ELF-1 (cell line): ENCODE measurements around the gene TMTC2.

Experiments
- DNase-seq: peaks from one replicate; pipeline ENCODE4 v3.0.0-alpha.2; 2016; ENCODE audit warnings: low read depth, low spot score

Gene TMTC2

GRCh38 chr12:82877963-82878362 lies 191.3 kb downstream of the TMTC2 start:
- DNase-seq, result no peak

GRCh38 chr12:82880442-82880901 lies 193.8 kb downstream of the TMTC2 start:
- no peak for DNase-seq

DNA sequence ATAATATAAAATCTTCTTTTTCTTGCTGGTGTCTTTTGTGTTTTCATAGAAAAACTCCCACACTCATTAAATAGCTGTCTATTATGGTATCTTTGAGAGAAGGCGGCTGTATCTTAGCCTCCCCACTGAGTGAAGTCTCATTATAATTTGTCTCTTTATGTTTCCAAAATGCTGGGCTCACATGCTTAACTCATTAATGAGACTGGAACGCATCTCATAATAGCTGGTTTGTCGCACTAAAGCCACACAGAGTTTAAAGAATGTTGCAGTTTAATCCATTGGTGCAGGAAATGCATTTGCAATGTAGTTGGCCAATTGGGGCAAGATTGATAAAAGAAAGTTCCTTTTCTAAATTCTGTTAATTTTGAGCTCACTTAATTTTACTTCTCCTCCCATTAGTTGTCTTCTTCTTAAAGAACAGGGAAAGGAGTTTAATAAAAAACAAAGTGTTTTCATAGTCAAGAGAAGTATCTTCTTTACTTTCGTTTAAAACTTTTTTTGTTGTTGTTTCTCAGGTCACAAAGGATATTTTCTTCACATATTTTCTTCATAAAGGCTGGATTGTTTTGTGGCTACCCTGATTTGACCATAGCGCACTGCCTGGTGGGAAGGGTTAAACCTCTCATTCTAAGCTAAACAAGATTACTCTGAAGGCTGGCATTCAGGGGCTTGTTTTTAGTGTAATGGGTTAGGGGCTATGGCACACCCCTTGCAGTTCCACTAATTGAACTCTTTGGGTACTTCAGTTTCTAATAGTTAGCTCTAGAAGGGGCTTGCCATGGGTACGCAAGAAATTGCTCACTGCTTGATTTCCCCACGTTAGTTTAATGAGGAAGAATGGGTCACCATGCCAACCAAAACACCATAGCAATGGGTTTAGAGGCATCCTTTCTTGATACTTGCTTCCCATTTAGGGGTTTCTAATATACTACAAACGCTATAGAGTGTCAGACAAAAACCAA lies 197.0 kb downstream of the TMTC2 start:
- no peak for DNase-seq

DNA sequence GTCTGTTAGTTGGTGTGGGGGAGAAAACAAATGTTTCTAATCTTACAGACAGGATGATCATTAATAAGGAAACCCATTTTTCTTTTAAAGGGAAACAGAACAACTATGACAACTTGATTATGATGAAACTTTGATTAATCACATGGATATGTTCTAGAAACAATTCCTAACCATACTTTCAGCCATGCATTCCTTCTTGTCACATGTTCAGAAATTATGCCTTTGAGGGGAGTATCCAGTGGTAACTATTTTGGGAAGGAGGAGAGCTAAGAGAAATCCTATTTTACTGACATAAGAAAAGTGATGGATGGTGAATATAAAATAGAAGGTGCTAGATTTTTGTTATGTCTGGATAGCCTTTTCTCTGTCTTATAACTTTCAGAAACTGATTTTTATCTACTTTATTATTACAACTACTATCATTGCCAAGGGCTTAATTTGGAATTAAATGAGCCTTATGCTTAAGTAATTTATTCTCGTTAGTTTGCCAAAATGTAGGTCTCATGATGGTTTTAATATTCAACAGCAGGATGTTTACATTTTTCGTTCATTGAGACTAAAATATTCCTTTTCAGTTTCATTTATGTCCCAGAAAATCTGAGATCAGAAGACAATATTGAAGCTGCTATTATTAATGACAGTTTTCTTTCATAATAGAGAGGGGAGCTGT lies 200.1 kb downstream of the TMTC2 start:
- DNase-seq, result no peak

GRCh38 chr12:82893896-82894295 lies 207.2 kb downstream of the TMTC2 start:
- DNase-seq, result no peak

- DNase-seq, result no peak
These were observed 209.6 kb downstream of the TMTC2 start for GRCh38 chr12:82896277-82896676.

- no peak for DNase-seq
These were observed 210.3 kb downstream of the TMTC2 start for GRCh38 chr12:82896979-82897378.

DNA sequence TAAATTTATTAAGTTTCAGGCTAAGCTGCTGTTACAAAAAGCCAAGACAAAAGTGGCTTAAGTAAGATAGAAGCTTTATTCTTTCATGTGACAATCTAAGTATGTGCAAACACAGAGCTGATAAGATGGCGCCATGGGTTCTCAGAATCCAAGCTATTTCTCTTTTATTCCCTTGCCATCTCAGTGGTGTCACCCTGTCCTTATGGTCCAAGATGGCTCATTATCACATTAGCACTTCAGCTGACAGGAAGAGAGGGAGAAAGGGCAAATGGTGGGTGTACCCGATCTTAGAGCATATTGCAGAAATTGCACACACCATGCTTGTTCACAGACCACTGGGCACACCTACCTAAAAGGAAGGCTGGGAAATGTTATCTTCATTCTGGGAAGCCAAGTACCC lies 211.7 kb downstream of the TMTC2 start:
- DNase-seq, result no peak

DNA sequence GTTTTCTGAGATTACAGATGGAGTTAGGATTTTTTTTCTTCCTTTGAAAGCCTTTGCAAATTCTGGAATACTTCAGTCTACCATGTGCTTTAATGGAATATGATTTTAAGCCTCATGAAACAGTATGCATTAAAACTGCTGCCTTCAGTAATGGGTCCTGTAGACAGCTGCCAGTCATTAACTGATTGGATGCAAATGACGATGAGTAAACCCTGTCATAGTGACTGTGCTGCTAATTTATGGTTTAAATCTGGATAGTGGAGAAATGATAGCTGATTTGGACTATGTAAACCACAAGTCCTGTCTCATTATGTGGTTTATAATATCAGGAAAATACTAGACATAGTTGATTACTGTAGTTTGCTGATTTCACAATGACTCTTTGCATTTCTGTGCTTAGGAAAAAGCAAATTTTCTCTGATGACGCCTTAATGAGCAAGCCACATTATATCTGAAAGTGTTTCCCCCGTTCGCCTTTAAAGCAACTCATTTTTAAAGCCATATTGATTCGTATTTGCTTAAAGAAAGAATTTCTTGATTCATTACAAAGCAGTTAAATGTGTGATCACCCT lies 217.6 kb downstream of the TMTC2 start:
- no peak for DNase-seq

GRCh38 chr12:82910246-82910893 lies 223.7 kb downstream of the TMTC2 start:
- peak; percentile 53 for DNase-seq

DNA sequence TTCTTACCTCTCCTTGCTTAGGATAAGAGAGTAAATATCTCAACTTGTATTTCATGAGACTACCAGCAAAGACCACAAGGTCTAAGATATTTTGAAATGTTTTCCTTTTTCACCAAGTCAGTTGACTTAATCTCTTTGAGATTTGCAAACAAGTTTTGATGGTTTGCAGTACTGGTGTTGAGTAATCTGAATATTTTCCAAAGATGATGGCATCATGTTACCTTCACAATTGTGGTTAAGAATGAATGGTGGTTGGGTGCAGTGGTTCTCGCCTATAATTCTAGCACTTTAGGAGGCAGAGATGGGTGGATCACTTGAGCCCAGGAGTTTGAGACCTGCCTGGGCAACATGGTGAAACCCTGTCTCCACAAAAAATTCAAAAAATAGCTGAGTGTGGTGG lies 225.7 kb downstream of the TMTC2 start:
- DNase-seq, result no peak

- DNase-seq, result peak; percentile 10
These were observed 232.8 kb downstream of the TMTC2 start for GRCh38 chr12:82919388-82920054.

GRCh38 chr12:82923935-82924334 lies 237.2 kb downstream of the TMTC2 start:
- DNase-seq, result no peak

DNA sequence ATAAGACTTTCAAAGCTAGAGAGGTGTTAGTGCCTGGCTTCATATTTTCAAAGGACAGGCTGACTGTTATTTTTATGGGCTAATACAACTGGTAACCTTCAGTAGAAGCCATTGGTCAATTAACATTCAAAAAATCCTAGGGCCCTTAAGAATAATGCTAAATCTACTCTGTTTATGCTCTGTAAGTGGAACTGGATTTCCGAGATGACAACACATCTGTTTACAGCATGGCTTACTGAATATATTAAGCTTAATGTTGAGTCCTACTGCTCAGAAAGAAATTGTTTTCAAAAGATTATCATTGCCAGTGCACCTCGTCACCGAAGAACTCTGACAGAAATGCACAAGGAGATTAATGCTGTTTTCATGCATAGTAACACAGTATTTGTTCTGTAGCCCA lies 239.9 kb downstream of the TMTC2 start:
- DNase-seq, result no peak

- no peak for DNase-seq
These were observed 243.6 kb downstream of the TMTC2 start for GRCh38 chr12:82930301-82930700.

- peak; percentile 58 for DNase-seq
These were observed 244.8 kb downstream of the TMTC2 start for GRCh38 chr12:82931349-82932116.

DNA sequence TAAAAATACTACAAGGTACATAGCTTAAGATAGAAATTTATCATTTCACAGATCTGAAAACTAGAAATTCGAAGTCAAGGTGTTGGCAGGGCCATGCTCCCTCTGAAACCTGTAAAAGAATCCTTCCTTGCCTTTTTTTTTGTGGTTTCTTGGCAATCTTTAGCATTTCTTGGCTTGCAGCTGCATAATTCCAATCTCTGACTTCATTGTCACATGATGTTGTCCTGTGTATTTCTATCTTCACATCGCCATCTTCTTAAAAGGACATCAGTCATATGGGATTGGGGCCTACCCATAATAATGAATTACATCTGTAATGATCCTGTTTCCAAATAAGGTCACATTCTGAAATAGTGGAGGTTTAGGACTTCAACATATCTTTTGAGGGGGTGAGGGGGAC lies 250.4 kb downstream of the TMTC2 start:
- no peak for DNase-seq

DNA sequence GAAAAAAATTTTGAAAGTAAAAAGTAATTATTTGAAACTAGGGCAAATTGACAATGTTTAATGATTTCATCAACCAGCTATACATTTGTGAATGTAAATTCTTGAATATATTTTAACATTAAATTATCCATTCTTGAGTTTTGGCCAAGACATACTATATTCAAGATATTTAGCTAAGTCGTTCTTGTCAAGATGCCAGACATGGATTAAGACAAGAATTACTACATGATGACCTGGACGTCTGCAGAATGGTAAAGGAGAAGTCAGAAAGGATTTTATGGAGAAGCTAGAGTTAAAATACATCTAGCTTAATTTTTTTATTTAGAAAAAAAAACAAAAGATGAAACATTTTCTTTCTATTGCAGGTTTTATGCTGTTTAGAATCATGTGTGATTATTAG lies 255.8 kb downstream of the TMTC2 start:
- no peak for DNase-seq

- DNase-seq, result peak; percentile 33
These were observed 256.3 kb downstream of the TMTC2 start for GRCh38 chr12:82942991-82943401.

DNA sequence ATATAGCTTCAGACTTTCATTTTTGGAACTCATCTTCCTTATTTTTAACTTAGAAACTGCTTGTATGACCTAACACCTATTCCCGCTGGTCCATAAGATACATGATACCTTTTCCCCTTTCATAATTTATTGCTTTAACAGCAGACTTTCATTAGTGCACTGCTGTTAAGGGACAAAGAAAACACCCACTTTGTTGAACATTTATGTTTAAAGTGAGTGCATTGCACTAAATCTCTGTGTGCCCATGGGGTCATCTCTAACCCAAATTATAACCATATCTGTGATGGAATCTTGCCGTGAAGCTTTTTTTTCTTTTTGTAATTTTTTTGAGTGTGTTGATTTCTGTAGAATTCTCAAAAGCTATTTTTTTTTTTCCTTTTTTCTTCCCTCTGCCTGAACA lies 261.8 kb downstream of the TMTC2 start:
- no peak for DNase-seq

DNA sequence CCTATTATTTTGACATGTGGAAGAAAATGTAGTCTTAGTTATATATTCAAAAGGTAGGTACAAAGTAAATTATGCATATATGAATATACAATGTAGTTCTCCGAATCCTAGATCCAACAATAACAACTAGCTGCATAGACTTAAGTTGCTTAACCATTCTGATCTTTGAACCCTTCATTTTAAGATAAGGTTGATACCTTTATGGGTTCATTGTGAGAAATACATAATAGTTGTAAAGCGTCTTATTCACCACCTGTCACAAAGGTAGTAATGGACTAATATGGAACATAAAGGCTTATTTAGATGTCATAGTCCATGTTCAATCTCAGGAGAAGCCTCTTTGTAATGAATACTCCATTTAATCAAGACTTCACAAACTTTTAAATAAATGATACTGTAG lies 263.6 kb downstream of the TMTC2 start:
- DNase-seq, result no peak
